ENCODE measurements around the gene IL23R. TPM values are rescaled to one million over a fixed set of nuclear protein-coding genes. Genes with fewer than 3 reads are reported as not detected.

Gene IL23R
- polyA plus RNA-seq, 1 experiment, result not detected

DNA sequence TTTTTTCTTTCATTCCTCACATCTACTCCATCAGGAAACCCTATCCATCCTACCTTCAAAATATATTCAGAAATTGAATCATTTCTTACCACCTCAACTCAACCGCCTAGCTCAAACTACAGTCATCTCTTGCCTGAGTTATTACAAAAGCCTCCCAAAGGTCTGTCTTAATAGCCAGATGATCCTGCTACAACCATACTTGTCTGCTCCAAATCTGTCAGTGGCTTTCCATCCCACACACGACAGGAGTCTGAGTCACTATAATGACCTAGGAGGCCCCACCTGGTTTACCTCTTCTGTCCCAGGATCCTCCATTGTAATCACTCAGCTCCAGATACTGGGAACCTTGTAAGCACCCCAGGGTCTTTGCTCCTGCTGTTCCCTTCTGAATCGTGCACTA is 104.3 kb downstream of the IL23R start:
- Histone ChIP-seq H3K27me3 (ENCODE audit: control insufficient read depth, insufficient read depth, low read length) (peaks cover 2% of the 10 kb centered on the region; the same call in 1 of the 2 replicates), H3K4me3 (ENCODE audit: low read depth, low read length) (no peak overlapping the region), H3K36me3 (ENCODE audit: control insufficient read depth, insufficient read depth, low read length) (no peaks in the 10 kb centered on the region)
- POLR2A ChIA-PET, result no interaction called here
- DNase-seq (ENCODE audit: low read depth), result no peak
- CTCF ChIA-PET, result interaction anchor here (1.0 to 1.2 kb wide), 2 partner anchors 8 to 13 kb away, joined by 3 to 6 read pairs; no protein-coding TSS in a partner anchor
- TF ChIP-seq, protein P1, sequence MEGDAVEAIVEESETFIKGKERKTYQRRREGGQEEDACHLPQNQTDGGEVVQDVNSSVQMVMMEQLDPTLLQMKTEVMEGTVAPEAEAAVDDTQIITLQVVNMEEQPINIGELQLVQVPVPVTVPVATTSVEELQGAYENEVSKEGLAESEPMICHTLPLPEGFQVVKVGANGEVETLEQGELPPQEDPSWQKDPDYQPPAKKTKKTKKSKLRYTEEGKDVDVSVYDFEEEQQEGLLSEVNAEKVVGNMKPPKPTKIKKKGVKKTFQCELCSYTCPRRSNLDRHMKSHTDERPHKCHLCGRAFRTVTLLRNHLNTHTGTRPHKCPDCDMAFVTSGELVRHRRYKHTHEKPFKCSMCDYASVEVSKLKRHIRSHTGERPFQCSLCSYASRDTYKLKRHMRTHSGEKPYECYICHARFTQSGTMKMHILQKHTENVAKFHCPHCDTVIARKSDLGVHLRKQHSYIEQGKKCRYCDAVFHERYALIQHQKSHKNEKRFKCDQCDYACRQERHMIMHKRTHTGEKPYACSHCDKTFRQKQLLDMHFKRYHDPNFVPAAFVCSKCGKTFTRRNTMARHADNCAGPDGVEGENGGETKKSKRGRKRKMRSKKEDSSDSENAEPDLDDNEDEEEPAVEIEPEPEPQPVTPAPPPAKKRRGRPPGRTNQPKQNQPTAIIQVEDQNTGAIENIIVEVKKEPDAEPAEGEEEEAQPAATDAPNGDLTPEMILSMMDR (IDR thresholded peaks at IDR 0.05; ENCODE audit: insufficient read depth, low read depth, low read length), result no peak

DNA sequence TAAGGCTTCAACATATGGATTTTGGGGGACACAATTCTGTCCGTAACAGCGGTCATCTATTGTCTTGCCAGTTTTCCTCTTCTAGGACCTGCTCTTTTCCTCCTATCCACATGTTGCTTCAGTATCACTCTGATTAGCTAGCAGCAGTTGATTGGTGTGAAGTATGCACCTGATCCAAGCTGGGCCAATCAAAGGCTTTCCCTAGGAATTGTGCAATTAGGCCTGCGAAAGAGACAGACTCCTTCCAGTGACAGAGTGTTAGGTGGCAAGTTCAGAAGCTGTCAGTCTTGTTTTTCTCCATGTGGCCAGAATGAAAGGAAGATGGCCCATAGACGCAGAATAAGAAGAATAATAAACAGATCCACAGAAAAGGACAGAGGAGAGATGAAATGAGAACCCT is 107.3 kb downstream of the IL23R start:
- H3K36me3 ChIP-seq (ENCODE audit: control insufficient read depth, insufficient read depth, low read length), result no peaks in the 10 kb centered on the region
- no peaks in the 10 kb centered on the region for H3K27me3 ChIP-seq (ENCODE audit: control insufficient read depth, insufficient read depth, low read length)
- DNase-seq (ENCODE audit: low read depth), result no peak
- TF ChIP-seq, protein P1 (IDR thresholded peaks at IDR 0.05; ENCODE audit: insufficient read depth, low read depth, low read length), result no peak
- CTCF ChIA-PET, result interaction anchor here (1.5 kb wide), 1 partner anchor 9 kb away, joined by 3 read pairs; no protein-coding TSS in a partner anchor
- H3K4me3 ChIP-seq (ENCODE audit: low read depth, low read length), result no peak overlapping the region
- POLR2A ChIA-PET, result no interaction called here

DNA sequence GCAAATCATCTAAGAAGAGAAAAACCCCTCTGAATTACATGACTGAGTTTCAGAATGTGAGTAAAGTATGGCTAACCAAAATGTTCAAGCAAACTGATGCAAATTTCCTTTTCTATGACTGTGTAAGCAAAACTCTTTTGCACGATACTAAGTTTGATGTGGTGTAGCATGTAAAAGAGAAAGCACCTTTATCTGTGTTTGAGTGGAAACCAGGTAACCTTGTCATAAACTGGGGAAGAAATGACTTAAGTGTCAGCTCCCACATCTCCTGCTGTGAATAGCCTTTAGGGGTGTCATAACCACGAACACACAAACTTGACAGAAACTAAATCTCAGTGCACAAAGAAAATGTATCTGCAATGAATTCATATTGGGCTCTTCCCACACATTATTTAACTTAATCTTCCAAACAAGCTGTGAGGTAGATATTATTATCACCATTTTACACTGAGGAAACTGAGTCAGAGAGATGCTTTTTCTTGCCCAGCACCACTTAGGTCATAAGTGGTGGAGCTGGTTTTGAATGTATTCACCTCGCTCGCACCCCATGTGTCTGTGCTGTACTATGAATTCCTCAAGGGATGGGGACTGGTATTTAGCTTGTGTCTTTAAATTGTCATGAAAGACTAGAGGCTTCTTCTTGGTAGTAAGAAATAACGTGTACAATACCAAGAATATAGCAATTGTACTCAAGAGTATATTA is 108.5 kb downstream of the IL23R start:
- H3K36me3 ChIP-seq (ENCODE audit: control insufficient read depth, insufficient read depth, low read length), result no peaks in the 10 kb centered on the region
- no peak for DNase-seq (ENCODE audit: low read depth)
- TF ChIP-seq, protein P1 (IDR thresholded peaks at IDR 0.05; ENCODE audit: insufficient read depth, low read depth, low read length), result no peak
- H3K4me3 ChIP-seq (ENCODE audit: low read depth, low read length), result no peak overlapping the region
- H3K27me3 ChIP-seq (ENCODE audit: control insufficient read depth, insufficient read depth, low read length), result no peaks in the 10 kb centered on the region
- ChIA-PET CTCF (interaction anchor here (0.7 kb wide), 1 partner anchor 508 kb away, joined by 3 read pairs; no protein-coding TSS in a partner anchor), POLR2A (no interaction called here)

DNA sequence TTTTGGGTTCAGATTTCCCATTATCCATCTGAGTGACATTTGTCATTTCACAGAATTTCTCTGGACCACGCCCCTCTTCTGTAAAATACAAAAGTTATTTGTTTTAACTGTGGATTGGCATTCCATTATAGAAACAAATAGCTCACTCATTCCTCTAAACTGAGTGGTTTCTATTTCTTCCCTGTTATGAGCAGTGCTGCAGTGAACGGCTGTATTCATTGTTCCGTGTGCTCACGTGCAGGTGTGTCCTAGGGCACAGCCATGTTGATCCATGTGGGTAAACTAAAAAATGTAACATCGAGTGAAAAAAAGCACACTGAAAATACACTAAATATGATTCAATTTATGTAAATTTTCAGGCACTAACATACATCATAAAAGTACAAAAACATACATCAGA is 114.4 kb downstream of the IL23R start:
- TF ChIP-seq, protein P1 (IDR thresholded peaks at IDR 0.05; ENCODE audit: insufficient read depth, low read depth, low read length), result no peak
- POLR2A ChIA-PET, result no interaction called here
- Histone ChIP-seq H3K4me3 (ENCODE audit: low read depth, low read length) (no peak overlapping the region), H3K27me3 (ENCODE audit: control insufficient read depth, insufficient read depth, low read length) (no peaks in the 10 kb centered on the region), H3K36me3 (ENCODE audit: control insufficient read depth, insufficient read depth, low read length) (no peaks in the 10 kb centered on the region)
- no peak for DNase-seq (ENCODE audit: low read depth)
- CTCF ChIA-PET, result no interaction called here

DNA sequence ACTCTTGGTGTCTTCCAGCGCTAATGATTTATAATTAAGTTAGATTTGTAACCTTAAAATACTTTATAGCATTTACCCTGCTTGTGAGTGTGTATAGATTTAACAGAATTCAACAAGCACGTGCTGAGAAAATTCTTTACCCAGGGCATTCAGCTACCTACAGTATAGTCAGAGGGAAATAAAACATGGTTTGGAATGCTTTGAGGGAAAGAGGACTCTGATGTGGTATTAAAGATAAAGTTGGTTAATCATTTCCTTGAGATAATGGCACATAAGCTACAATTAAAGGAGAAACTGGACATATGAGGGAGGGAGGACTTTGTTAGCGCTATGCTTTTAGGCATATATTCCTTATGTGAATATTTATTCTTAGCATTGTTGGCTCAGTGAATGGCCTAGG is 115.0 kb downstream of the IL23R start:
- TF ChIP-seq, protein P1 (IDR thresholded peaks at IDR 0.05; ENCODE audit: insufficient read depth, low read depth, low read length), result no peak
- Histone ChIP-seq H3K4me3 (ENCODE audit: low read depth, low read length) (no peak overlapping the region), H3K27me3 (ENCODE audit: control insufficient read depth, insufficient read depth, low read length) (no peaks in the 10 kb centered on the region), H3K36me3 (ENCODE audit: control insufficient read depth, insufficient read depth, low read length) (no peaks in the 10 kb centered on the region)
- CTCF ChIA-PET, result no interaction called here
- no peak for DNase-seq (ENCODE audit: low read depth)
- POLR2A ChIA-PET, result no interaction called here
